Tongue (tissue), 2 donors: ENCODE measurements around the gene SLC51A. TPM values are rescaled to one million over a fixed set of nuclear protein-coding genes. Genes with fewer than 3 reads are reported as not detected.

Experiments used
- small RNA-seq: library from RNA; depleted of rRNA; stranded (forward); fragments of <200 nt; gene quantifications from one replicate; pipeline ENCODE3, GENCODE V24; 2014; ENCODE audit warnings: low replicate concordance
- total RNA-seq: library from RNA; depleted of rRNA; stranded (reverse); fragments of >200 nt; gene quantifications from one replicate; pipeline ENCODE4 v1.2.3, GENCODE V29; 2014

SLC51A gene
- total RNA-seq, 1 donor from 2014 or later = not detected

Small RNA genes within 50 kb of the gene (small RNA-seq; reads per million reads assigned to genes)
- not detected for gene RF00019

Other genes with a start within 250 kb of the SLC51A start
- 110 TPM for gene TFRC, start 134.4 kb upstream of the SLC51A start, total RNA-seq
- gene ZDHHC19, start 5.1 kb upstream of the SLC51A start, total RNA-seq = not detected
- gene PCYT1A, start 71.2 kb downstream of the SLC51A start, total RNA-seq = 65.0 TPM
- gene DYNLT2B, start 101.7 kb downstream of the SLC51A start, total RNA-seq = 1.8 TPM
- gene TM4SF19, start 121.9 kb downstream of the SLC51A start, total RNA-seq = not detected
- 26.1 TPM for gene UBXN7, start 215.9 kb downstream of the SLC51A start, total RNA-seq